Nucleus accumbens (tissue), 56 donors: Measurements from ENCODE around the gene HTR4.

Experiments
- DNase-seq, 56 donors: peaks; one replicate each; lab custom pipeline; 2025; lab: John Stamatoyannopoulos, UW

Gene HTR4

GRCh38 chr5:148666353-148666752 is 12.0 kb upstream of the HTR4 start:
- no peak for DNase-seq

- no peak for DNase-seq
These were observed 11.1 kb upstream of the HTR4 start for GRCh38 chr5:148665431-148665830.

- DNase-seq = no peak
These were observed 9.2 kb upstream of the HTR4 start for GRCh38 chr5:148663509-148663908.

- no peak for DNase-seq
These were observed 6.0 kb upstream of the HTR4 start for GRCh38 chr5:148660346-148660660.

- DNase-seq = no peak
These were observed 5.5 kb upstream of the HTR4 start for GRCh38 chr5:148659641-148660345.

GRCh38 chr5:148653291-148653835 is 964 bp downstream of the HTR4 start:
- peak in 4 of 56 donors; percentile 14 to 35 (median 22) for DNase-seq

- no peak for DNase-seq
These were observed 2.8 kb downstream of the HTR4 start for GRCh38 chr5:148651528-148651927.

GRCh38 chr5:148645527-148645926 is 8.8 kb downstream of the HTR4 start:
- no peak for DNase-seq

GRCh38 chr5:148641735-148642134 is 12.6 kb downstream of the HTR4 start:
- DNase-seq = no peak

GRCh38 chr5:148640471-148640870 is 13.9 kb downstream of the HTR4 start:
- no peak for DNase-seq

- no peak for DNase-seq
These were observed 15.2 kb downstream of the HTR4 start for GRCh38 chr5:148639081-148639480.

- DNase-seq = no peak
These were observed 18.0 kb downstream of the HTR4 start for GRCh38 chr5:148636353-148636752.

GRCh38 chr5:148635321-148636083 is 18.8 kb downstream of the HTR4 start:
- no peak for DNase-seq

GRCh38 chr5:148633067-148633377 is 21.3 kb downstream of the HTR4 start:
- no peak for DNase-seq

- no peak for DNase-seq
These were observed 21.9 kb downstream of the HTR4 start for GRCh38 chr5:148632255-148633066.

GRCh38 chr5:148626986-148627385 is 27.3 kb downstream of the HTR4 start:
- DNase-seq = no peak

GRCh38 chr5:148626081-148626613 is 28.2 kb downstream of the HTR4 start:
- no peak for DNase-seq

- DNase-seq = no peak
These were observed 29.1 kb downstream of the HTR4 start for GRCh38 chr5:148625250-148625649.

GRCh38 chr5:148623741-148624140 is 30.6 kb downstream of the HTR4 start:
- DNase-seq = peak in 2 of 56 donors; percentile 13 to 18

GRCh38 chr5:148623101-148623500 is 31.2 kb downstream of the HTR4 start:
- no peak for DNase-seq

GRCh38 chr5:148620696-148621095 is 33.6 kb downstream of the HTR4 start:
- DNase-seq = no peak
